Hypothalamus (tissue), 51 donors: ENCODE data around the gene RNF183.

Source experiments
- DNase-seq, 51 donors: peaks; one replicate each; lab custom pipeline; 2025; lab: John Stamatoyannopoulos, UW

The RNF183 gene, protein sequence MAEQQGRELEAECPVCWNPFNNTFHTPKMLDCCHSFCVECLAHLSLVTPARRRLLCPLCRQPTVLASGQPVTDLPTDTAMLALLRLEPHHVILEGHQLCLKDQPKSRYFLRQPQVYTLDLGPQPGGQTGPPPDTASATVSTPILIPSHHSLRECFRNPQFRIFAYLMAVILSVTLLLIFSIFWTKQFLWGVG

DNA sequence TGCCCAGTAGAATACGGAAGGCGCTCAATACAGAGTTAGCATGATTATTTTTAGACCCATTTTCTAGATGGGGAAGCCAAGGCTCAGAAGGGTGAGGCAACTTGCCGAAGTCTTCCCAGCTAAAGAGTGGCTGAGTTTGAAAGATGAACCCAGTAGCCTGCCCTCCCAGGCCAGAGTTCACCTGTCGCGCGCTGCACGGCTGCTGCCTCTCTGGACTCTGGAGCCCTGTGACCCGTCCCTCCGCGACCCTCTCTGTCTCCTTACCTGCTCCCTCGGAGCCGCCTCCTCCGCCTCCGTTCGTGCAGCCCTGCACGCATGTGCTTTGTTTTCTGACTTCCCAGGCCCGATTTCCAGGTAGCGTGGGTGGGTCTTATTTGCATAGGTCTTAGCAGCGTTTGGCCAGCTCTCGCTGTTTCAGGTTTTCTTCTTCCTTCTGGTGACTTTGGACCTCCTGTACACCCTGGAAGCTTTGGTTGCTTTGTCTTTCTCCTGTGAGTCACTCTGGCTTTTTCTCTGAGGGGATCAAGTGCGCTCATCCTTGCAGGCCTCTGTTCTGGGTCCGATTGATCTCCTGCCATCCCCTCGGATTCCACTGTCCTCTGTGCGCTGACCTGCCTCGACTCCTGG, at the start of gene RNF183:
TSS of gene RNF183 (minus strand) at position 585 of the 627 bp plus-strand sequence. CDS start 5,192 bp downstream, outside the sequence.
- DNase-seq, result no peak

DNA sequence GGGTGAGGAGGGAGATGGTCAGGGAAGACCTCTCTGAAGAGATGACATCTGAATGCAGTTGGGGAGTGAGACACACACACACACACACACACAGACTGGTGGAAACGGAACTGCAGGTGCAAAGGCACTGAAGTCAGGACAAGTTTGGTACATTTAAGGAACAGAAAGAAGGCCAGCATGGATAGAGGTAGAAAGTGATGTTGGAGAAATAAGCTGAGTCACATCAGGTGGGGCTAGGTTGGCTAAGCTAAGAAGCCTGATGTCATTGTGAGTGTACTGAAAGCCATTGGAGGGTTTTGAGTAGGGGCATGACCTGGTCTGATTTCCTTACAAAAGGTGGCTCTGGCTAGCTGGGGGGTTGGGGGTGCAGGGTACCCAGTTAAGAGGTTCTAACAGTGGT, 49.2 kb upstream of the RNF183 start:
- DNase-seq, result no peak

- no peak for DNase-seq
Observed at GRCh38 chr9:113352006-113352405, 48.8 kb upstream of the RNF183 start.

- DNase-seq, result no peak
Observed at GRCh38 chr9:113350937-113351336, 47.8 kb upstream of the RNF183 start.

GRCh38 chr9:113350107-113350661, 47.0 kb upstream of the RNF183 start:
- DNase-seq, result no peak

- no peak for DNase-seq
Observed at GRCh38 chr9:113349445-113350094, 46.4 kb upstream of the RNF183 start, which contains the start of gene BSPRY. BSPRY (plus strand) TSS chr9:113349541; CDS start chr9:113349580, 39 bp downstream.

DNA sequence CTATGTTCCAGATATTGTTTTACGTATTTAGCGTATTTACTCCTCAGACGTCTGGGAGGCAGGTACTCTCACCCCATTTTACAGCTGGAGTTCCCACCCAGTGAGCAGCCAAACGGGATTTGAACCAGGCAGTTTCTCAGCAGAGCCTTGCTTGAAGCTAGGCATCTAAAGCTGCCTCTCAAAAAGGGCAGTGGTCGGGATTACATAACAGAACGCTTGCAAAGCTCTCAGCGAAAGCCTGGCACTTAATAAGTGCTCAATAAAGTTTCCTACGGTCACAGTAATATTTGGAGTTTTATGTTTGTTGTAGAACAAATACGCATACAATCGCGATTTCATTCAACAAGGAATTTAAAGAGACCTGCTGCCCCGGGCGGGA, 45.9 kb upstream of the RNF183 start:
- DNase-seq, result no peak

DNA sequence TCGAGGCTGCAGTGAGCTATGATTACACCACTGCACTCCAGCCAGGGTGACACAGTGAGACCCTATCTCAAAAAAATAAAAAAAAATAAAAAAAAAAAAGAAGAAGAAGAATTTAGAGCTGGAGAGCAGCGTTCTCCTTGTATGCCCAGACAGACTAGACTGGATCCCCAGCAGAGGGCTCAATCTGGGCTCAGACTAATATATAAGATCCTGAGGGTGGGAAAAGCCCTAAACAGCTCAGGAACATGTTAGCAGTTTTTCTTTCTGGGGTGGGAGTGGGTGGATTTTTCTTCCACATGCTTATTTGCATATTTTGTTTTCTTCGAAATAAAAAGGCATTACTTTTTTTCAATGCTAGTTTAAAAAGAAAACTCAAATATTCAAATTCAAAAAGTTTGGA, 45.3 kb upstream of the RNF183 start:
- DNase-seq, result no peak

DNA sequence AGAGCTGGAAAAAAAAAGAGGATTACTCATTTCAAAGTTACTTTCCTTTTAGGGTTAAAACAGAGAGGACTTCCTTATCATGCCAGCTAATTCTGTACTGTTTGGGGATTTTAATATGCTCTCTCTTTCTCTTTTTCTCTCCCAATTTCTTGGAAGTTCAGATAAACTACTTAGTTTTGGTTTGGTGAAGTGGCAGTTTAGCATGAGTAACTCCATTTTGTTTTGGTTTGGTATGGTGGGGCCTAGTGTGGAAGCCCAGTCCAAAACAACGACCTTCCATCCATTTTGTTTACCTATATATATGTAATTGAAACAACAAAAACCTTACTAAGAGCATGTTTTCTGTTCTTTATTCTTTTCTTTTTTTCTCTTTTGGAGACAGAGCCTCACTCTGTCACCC, 42.5 kb upstream of the RNF183 start:
- DNase-seq, result no peak

DNA sequence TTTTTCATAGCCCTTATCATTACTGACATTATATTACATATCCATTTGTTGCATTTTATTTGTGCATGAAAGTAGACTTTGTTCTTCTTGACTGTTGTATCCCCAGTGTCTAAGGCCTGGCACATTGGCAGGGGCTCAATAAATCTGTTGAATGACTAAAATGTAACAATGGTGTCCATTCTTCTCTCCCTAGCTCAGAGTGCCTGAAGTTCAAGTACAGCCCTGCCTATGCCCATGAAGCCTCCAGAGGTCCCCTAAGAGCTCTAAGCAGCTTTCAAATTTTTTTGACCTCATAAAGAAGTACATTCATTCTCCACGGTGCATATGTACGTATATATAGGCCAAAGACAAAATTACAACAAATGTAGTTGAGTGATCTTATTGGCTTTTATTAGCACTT, 42.0 kb upstream of the RNF183 start:
- peak in 7 of 51 donors; percentile 6 to 48 (median 17) for DNase-seq

DNA sequence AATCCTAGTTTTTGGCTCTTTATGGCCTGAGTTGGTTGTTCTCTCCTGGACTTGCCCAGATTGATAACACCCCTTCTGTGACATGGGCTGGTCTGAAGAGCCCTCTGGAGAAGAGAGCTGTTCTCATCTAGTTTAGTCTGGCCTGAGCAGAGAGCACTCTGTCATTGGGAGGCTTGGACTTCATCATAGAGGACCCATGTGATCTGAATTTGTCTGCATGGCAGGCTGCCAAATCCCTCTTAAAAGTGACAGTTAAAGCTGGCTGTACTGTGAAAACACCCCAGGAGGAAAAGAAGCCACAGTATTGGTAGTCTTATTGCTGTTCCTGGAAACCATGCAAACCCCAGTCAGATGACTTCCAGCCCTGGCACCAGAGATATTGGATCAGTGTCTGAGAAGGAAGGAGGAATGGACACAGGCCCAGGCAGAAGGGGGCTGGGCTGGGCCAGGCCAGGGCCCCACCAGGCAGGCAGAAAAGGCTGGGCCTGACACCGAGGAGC, 40.6 kb upstream of the RNF183 start:
- peak; percentile 19 to 98 (median 83) for DNase-seq

DNA sequence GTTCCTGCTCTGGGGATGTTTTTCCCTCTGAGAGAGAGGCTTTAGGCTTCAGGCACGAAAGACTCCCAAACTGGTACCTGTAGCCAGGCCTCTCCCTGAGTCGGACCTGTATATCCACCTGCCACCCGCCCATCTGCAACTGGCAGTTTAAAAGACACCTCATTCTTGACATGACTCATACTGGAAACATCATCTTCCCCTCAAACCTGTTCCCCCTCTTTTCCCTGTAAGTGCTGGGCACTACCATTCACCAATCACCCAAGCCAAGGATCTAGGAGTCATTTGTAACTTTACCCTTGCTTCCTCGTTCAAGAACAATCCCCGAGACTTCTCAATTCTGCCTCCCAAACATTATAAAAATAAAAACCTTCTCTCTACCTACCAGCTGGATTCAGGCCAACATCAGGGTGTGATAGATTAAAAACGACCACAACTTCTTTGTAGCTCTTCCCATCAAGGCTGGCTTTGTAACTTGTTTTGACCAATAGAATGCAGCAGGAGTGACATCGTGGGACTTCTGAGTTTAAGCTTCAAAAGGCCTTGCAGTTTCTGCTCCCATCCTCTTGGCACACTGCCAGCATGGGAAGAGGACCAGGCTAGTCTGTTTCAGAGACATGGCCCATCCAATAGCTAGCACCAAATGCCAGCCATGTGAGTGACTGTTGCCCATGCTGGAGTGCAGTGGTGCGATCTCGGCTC, 38.7 kb upstream of the RNF183 start:
- DNase-seq, result peak in 4 of 51 donors; percentile 7 to 15 (median 14)

DNA sequence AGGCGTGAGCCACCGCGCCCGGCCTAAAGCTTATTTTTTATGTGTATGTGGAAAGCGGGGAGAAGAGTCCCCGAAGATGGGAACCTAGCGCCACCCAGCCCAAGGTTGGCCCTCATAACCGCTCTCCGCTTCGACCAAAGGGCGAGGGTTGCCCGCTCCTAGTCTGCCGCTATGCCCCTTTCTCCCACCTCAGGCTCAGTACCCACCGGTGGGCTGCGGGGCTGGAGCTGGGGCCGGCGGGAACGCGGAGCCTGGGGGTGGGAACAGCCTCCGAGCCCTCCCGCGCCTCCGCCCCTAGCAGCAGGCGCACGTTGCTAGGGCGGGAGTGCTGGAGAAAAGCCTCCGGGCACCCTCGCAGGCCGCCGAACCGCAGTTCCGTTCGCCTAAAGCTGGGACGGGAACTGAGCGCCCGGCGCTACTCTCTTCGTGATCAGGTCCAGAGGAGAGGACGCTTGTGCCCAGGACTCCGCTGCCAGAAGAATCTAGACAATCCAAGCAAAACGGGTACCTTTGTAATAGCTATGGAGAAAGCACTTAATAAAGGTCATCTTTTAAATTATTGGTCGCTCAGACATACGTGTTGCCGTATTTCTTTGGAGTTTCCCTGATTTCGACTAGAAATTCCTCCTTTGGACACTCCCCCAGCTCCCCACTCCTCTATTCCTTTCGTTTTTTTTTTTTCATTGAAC, 37.0 kb upstream of the RNF183 start, which contains the start of gene WDR31:
TSS of gene WDR31 (minus strand) at position 265 of the 689 bp plus-strand sequence. CDS start 8,253 bp downstream, outside the sequence.
- peak; percentile 15 to 91 (median 79) for DNase-seq

GRCh38 chr9:113337714-113338113, 34.5 kb upstream of the RNF183 start:
- DNase-seq, result no peak

DNA sequence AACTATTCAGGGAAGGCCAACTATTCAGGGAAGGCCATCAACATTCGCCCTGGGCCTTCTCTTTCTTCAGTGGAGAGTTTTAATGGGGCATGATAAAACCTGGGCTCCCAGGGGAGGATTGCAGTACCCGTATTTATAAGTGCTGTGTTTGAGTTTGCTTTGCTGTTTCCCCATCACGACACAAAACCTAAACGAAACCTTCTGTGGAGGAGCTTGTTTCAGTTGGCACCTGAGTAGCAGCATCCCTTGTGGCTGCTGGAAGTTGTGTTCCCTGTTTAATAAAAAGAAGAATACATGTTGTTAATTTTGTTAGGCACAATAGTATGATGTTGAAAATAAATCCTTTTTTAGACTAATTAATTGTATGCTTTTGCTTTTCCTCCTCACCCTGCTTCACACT, 28.6 kb upstream of the RNF183 start:
- no peak for DNase-seq

DNA sequence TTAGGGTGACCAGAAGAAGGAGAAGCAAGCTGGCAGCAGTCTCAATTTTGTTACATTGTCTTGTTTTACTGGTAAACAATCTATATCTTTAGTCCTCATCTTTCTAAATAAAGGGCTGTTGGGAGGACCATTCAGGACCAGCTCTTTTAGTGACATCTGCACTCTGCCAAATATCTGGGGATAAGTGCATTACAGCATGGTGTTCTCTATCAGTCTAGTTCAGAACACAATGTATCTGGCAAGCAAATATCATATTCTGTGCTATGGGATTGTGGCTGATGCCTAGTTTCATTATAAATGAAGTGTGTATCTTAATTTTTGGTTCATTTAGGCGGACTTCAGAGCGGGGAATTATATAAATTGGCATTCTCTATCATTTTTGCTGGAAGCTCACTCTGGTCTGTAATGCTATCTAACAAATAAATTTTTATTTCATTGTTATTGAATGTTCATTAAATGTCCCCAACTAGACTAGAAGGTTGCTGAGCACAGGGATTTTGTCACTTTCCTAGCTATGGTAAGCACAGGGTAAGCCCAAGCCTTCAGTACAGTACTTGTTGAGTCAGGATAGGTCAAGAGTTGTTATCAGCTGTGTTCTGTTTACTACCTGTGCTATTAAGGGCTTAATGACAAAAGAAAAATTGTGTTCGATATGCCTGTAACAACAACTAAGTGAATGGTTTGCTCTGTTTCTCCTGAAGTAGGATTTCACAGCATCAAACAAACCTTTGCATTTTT, 25.0 kb upstream of the RNF183 start:
- DNase-seq, result no peak

DNA sequence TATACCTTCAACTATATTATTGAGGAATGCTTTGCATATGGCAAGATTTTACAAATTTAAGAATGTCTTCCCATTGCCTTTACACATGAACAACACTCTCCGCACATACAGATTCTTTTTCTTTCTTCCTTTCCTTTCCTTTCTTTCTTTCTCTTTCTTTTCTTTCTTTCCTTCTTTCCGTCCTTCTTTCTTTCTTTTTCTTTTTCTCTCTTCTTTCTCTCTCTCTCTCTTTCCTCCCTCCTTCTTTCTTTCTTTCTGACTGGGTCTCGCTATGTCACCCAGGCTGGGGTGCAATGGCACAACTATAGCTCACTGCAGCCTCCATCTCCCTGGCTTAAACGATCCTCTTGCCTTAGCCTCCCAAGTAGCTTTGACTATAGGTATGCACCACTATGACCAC, 23.1 kb upstream of the RNF183 start:
- DNase-seq, result no peak

DNA sequence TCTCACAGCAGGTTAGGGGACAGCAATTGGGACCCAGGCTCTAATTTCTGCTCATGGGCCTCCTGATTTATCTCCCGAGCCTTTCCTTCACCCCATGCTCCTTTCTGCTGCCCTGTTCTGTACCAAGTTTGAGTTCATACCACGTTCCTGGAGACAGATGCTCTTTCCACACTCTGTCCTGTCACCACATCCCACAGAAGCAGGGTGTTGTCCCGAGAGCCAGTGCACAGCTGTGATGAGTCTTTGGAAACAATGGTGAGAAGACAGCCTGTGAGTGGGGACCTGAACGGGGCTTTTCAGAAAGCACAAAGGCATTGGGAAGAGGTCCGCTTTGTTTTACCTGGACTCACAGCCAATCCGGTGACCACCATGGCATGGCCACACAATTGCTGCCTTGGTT, 19.5 kb upstream of the RNF183 start:
- DNase-seq, result peak in 1 of 51 donors; percentile 5

- no peak for DNase-seq
Observed at GRCh38 chr9:113320051-113320450, 16.9 kb upstream of the RNF183 start.
